Colonic mucosa (tissue), 4 donors: ENCODE measurements around the gene PANK2. TPM values are rescaled to one million over a fixed set of nuclear protein-coding genes. Genes with fewer than 3 reads are reported as not detected.
"Not testable (repeated sequence)": the region's sequence is repeated elsewhere in the genome, so short reads cannot be mapped to it uniquely, and the experiment has no call there.

ENCODE experiments used
- DNase-seq: peaks from one replicate; pipeline ENCODE4 v3.0.0-alpha.2; 2020
- H3K27ac ChIP-seq: fragments of 200-600 bp; one replicate; pipeline ENCODE4 v1.8.0; 2021
- H3K27me3 ChIP-seq: fragments of 200-600 bp; one replicate; pipeline ENCODE4 v1.8.0; 2021
- H3K36me3 ChIP-seq: fragments of 200-600 bp; one replicate; pipeline ENCODE4 v1.8.0; 2021
- H3K4me1 ChIP-seq: fragments of 200-600 bp; one replicate; pipeline ENCODE4 v1.8.0; 2021; ENCODE audit warnings: mild to moderate bottlenecking
- H3K4me3 ChIP-seq: fragments of 200-600 bp; one replicate; pipeline ENCODE4 v1.8.0; 2021
- H3K9ac ChIP-seq, 2 donors: one replicate each; pipeline ENCODE4 v1.7.0; 2013; ENCODE audit warnings: control low read depth in 2 of 2, low read depth in 2 of 2, low read length in 2 of 2
- H3K9me3 ChIP-seq: fragments of 200-600 bp; one replicate; pipeline ENCODE4 v1.8.0; 2021
- CTCF ChIP-seq: fragments of 200-600 bp; IDR thresholded peaks from one replicate; pipeline ENCODE4 v1.8.0; 2022; ENCODE audit warnings: antibody characterized with exemption, mild to moderate bottlenecking
- intact Hi-C: fragments of 100-400 bp; cut with DNase I; formaldehyde crosslinking; loops from one replicate; pipeline ENCODE4 v1.14.1; 2022
- total RNA-seq, 2 donors: library from RNA; stranded (reverse); fragmentation: NEBNext Ultra II Directional in 1 of 2; extraction: Animal tissue kit (Norgen Biotek cat#: 25700) in 1 of 2; gene quantifications; one replicate each; pipeline ENCODE4 v1.2.1, GENCODE V29; 2021
- donor health status: healthy.
- donor health status: DM: no; HTN: no; CAD: no.
- donor health status: DM: no; HTN: no; CAD: no.

The PANK2 gene
- total RNA-seq, 2 donors from 2014 or later: 29.7 to 31.3 TPM

DNA sequence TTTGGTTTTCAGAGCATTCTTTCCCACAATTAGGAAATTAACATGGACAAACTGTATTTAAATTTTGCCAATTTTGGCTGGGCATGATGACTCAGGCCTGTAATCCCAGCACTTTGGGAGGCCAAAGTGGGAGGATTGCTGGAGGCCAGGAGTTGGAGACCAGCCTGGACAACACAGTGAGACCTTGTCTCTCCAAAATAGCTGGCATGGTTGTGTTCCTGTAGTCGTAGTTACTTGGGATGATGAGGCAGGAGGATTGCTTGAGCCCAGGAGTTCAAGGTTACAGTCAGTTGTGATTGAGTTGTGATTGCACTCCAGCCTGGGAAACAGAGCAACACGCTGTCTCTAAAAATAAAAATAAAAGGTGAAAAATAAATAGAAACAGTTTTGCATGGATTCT lies 15.0 kb downstream of the PANK2 start:
- no peak for TF ChIP-seq CTCF
- Histone ChIP-seq H3K27me3 (no peaks in the 10 kb centered on the region), H3K27ac (no peak overlapping the region), H3K9ac (no peak overlapping the region), H3K4me3 (no peak overlapping the region), H3K4me1 (peaks cover 5% of the 10 kb centered on the region), H3K9me3 (no peaks in the 10 kb centered on the region), H3K36me3 (no peaks in the 10 kb centered on the region)
- no peak for DNase-seq
- intact Hi-C loops: no loop called here

DNA sequence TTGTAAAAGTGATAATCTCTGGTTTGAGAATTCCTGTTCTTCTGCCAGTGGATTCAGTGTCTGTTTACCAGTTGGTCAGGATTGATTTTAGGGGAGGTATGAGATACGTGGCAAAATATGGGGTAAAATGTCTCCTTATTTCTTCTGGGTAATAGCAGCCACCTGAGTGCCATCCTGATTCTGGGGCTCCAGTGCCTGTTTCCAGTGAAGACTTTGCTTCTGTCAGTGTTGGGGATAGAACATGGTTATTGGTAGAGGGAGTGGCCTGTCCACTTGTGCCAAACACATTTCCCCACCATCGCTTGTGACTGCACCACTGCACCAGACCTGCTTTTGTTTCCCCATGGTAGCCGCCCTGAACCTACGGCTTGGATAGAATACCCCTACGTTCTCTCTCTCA lies 15.7 kb downstream of the PANK2 start:
- intact Hi-C loops: no loop called here
- no peak overlapping the region for H3K9ac ChIP-seq
- H3K36me3 ChIP-seq: no peaks in the 10 kb centered on the region
- H3K27me3 ChIP-seq: no peaks in the 10 kb centered on the region
- H3K4me3 ChIP-seq: no peak overlapping the region
- H3K4me1 ChIP-seq: peaks cover 5% of the 10 kb centered on the region
- DNase-seq: no peak
- H3K9me3 ChIP-seq: no peaks in the 10 kb centered on the region
- H3K27ac ChIP-seq: no peak overlapping the region
- no peak for TF ChIP-seq CTCF

- peaks cover 14% of the 10 kb centered on the region for H3K4me1 ChIP-seq
- H3K9me3 ChIP-seq, H3K9ac ChIP-seq, intact Hi-C loops, H3K27ac ChIP-seq, H3K4me3 ChIP-seq, H3K27me3 ChIP-seq, DNase-seq, H3K36me3 ChIP-seq: not testable (repeated sequence)
These were observed 17.8 kb downstream of the PANK2 start for GRCh38 chr20:3906744-3907721.

GRCh38 chr20:3908667-3909066 lies 19.5 kb downstream of the PANK2 start:
- Histone ChIP-seq H3K36me3 (no peaks in the 10 kb centered on the region), H3K4me3 (no peak overlapping the region), H3K9ac (no peak overlapping the region), H3K9me3 (no peaks in the 10 kb centered on the region), H3K27ac (no peak overlapping the region), H3K4me1 (peaks cover 14% of the 10 kb centered on the region), H3K27me3 (no peaks in the 10 kb centered on the region)
- TF ChIP-seq CTCF: no peak
- intact Hi-C loops: no loop called here
- no peak for DNase-seq

DNA sequence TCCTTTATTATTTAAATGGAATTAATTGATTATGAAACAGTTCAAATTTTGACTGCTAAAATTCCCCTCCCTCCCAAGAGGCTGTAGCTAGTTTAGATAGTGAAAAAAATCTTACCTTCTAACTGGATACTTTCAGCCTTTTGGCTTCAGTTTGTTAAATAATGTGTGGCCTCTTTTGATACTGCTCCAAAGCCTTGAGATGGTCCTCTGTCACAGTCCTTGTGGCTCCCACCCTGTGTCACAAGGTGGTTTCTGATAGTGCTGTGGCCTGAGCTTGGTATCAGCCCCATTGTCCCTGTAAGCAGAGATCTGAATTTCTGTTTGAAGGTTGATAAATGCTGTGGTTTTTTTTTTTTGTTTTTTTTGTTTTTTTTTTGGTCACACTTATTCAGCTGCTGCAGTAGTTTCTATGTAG lies 20.8 kb downstream of the PANK2 start:
- peaks cover 18% of the 10 kb centered on the region for H3K4me1 ChIP-seq

More for the DNA sequence above, 20.8 kb downstream of the PANK2 start:
- Histone ChIP-seq H3K27me3 (no peaks in the 10 kb centered on the region), H3K9ac (no peak overlapping the region), H3K9me3 (no peaks in the 10 kb centered on the region), H3K36me3 (no peaks in the 10 kb centered on the region), H3K4me3 (no peak overlapping the region), H3K27ac (no peak overlapping the region)
- TF ChIP-seq CTCF: no peak
- intact Hi-C loops: no loop called here
- DNase-seq: no peak
